Measurements from ENCODE around the gene VSIG4. TPM values are rescaled to one million over a fixed set of nuclear protein-coding genes. Genes with fewer than 3 reads are reported as not detected.

The VSIG4 gene
- polyA plus RNA-seq, 4 donors = 3.6 to 6.4 (median 5.9) TPM

DNA sequence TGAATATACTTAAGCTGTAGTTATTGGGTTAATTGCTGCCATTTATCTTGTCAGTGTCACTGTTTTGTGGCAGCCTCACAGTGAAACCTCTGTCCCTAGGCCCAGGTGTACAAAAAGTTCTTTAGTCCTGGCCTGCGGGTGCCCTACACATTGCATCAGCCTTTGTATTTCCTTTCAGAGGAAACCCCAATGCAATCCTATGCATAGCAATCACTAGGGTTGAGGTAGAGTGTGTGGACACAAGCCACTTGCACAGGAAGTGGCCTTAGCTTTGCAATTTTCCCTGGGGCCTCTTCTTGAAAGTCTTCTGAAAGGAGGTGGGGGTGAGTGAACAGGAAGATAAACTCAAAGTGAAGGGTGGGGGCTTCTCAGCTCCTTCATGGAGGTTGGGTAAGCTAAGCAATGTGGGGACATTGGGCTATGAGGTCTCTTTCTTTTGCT lies 27.8 kb downstream of the VSIG4 start:
- DNase-seq (ENCODE audit: low read depth in 4 of 4, low spot score in 2 of 4) = no peak

- no peak for DNase-seq (ENCODE audit: low read depth in 4 of 4, low spot score in 2 of 4)
Observed at GRCh38 chrX:66009231-66009845, 30.5 kb downstream of the VSIG4 start.

- no peak for DNase-seq (ENCODE audit: low read depth in 4 of 4, low spot score in 2 of 4)
Observed at GRCh38 chrX:66008328-66008970, 31.4 kb downstream of the VSIG4 start.

- no peak for DNase-seq (ENCODE audit: low read depth in 4 of 4, low spot score in 2 of 4)
Observed at GRCh38 chrX:66007851-66008250, 32.0 kb downstream of the VSIG4 start.

- DNase-seq (ENCODE audit: low read depth in 4 of 4, low spot score in 2 of 4) = no peak
Observed at GRCh38 chrX:66005830-66006449, 33.9 kb downstream of the VSIG4 start.

DNA sequence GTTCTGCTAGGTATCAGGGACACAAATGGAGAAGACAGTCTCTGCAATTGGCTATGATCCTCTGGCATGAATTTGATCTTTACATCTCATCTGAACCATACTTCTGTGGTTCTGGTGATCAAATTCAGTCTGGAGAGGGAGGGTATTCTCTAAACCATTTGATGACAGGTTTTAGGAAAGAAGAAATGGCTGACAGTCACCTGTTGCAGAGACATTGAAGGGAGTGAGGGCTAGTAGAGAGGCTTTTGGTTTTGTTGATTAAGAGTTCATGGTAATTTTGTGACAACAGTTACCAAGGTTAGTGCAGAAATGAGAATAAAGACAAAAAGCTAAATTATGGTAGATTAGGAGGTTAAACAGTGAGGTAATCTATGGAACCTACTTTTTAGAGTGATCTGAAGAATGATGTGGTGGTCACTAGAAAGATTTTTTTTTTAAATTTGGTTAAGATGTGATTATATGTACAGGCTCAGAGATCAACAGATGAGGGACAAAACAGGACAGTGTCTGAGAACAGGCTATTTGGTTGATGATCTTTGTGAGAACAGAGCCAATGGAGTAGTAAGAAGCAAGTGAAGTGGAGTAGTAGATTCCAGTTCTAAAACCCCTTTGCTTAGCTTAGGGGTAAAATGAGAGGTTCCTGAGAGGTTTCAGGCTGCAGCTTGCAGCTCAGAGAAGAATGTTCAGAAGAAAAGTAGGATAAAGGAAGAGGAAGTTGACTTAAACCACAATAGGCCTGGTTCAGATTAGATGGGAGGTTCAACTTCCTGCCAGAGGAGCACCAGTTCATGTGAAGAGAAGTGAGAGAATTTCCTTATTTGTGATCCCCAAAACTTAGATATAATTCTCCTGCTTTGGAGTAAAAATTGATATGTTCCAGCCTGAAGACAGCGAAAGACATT lies 34.7 kb downstream of the VSIG4 start:
- DNase-seq (ENCODE audit: low read depth in 4 of 4, low spot score in 2 of 4) = no peak

GRCh38 chrX:66002824-66003680 lies 36.8 kb downstream of the VSIG4 start:
- no peak for DNase-seq (ENCODE audit: low read depth in 4 of 4, low spot score in 2 of 4)

DNA sequence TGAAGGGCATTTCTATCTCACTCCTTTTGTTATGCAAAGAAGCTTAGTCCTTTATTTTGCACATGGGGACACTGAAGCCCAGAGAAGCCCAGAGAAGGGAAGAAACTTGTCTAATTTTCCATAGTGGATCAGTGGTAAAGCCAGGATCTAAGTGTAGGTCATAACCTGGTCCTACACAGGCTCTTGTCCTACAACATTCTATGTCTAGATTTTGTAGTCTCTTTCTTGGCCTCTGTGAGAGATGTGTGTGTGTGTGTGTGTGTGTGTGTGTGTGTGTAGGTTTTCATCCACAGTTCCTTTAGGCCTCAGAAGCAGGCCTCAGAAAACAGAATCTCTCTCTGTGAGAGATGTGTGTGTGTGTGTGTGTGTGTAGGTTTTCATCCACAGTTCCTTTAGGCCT lies 38.3 kb downstream of the VSIG4 start:
- DNase-seq (ENCODE audit: low read depth in 4 of 4, low spot score in 2 of 4) = no peak

- no peak for DNase-seq (ENCODE audit: low read depth in 4 of 4, low spot score in 2 of 4)
Observed at GRCh38 chrX:66000628-66001272, 39.1 kb downstream of the VSIG4 start.

DNA sequence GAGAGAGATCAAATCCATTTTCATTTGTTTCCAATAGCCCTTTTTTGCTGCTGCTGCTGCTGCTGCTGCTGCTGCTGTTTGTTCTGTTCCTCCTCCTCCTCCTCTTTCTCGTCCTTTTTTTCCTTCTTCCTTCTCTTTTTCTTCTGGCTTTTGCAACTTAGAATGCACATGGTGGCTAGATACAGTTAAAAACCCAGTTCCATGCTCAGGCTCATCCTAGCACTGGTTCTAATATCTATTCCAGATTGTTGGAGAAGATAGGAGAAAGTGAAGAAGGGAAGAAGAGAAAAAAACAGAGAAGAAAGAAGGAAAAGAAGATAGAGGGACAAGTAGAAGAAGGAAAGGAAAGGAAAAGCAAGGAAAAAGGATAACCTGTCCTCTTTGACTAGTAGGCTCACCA lies 39.7 kb downstream of the VSIG4 start:
- no peak for DNase-seq (ENCODE audit: low read depth in 4 of 4, low spot score in 2 of 4)

DNA sequence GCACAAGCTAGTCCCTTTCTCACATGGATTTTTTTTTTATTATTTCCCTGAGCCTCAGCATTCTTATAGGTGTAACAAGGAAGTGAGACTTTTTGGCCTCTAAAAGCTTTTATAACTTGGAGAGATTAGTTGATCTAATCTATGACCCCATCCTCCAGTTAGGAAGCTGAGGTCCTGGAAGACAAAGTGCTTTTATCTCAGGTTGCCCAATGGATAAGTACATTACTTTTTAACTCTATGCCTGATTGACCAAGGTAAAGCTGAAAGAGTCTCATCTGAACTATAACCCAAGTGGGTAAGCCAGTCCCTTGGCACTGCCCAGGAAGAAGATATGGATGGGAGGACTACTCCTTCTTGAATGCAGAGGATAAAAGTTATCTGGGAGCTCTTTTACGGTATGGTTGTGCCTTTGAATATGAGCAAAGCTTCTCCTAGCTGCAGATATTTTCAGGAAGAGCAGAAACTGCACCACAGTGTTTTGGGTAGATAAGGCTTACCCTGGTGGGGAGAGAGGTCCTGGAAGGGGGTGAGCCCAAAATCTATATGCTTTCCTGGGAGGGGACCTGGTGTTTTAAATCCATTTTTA lies 40.2 kb downstream of the VSIG4 start:
- DNase-seq (ENCODE audit: low read depth in 4 of 4, low spot score in 2 of 4) = no peak

GRCh38 chrX:65999029-65999562 lies 40.8 kb downstream of the VSIG4 start:
- DNase-seq (ENCODE audit: low read depth in 4 of 4, low spot score in 2 of 4) = no peak

DNA sequence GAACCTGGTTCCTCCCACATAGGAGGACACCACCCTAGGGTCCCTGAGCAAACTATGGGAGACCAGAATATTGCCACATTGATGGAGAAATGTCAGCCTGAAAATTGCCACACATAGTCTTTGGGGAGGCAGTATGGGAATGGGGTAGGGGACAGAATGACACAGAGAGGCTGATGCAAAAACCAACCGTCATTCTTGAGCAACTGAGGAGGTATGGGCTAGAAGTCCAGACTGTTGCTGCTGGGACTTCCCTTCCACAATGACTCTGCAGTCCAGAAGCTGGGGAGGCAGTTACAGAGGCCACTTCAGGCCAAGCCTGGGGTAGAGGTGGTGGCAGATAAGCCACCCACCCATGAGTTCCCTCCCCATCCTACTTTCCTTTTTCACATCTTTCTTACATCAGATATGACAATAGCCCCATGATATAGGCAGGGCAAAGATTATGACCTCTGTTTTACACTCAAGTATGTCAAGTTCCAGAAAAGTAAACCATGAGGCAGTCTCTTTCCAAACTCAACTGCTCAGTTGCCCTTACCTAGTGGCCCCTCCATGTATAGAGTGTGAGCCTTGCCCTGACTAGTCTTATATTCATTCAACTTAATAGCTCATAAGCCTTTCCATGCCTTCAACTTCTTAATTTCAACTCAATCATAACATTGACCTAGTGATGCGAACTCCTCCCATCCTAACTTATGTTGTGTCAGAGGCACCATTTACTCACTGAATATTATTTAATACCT lies 41.7 kb downstream of the VSIG4 start:
- DNase-seq (ENCODE audit: low read depth in 4 of 4, low spot score in 2 of 4) = no peak

GRCh38 chrX:65994519-65995506 lies 45.1 kb downstream of the VSIG4 start:
- no peak for DNase-seq (ENCODE audit: low read depth in 4 of 4, low spot score in 2 of 4)

GRCh38 chrX:65993915-65994460 lies 45.9 kb downstream of the VSIG4 start:
- DNase-seq (ENCODE audit: low read depth in 4 of 4, low spot score in 2 of 4) = no peak

- no peak for DNase-seq (ENCODE audit: low read depth in 4 of 4, low spot score in 2 of 4)
Observed at GRCh38 chrX:65993332-65993731, 46.5 kb downstream of the VSIG4 start.

DNA sequence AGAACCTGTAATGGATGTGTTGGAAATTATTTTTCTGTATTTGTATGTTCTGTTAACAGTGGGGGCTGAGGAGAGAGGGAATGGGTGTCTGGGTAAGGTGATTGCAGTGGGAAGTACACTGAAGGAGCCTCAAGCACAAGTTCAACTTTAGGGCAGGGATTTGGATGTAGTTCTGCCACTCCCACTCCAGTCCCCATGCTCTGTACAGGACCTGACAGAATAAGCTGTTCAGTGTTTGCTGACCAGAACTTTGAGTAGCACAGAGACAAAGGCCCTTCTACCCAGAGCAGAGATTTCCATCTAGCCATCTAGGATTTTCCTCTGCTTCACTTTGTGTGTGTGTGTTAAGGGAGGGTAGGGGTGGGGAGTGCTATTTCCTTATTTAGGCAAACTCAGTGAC lies 49.2 kb downstream of the VSIG4 start:
- DNase-seq (ENCODE audit: low read depth in 4 of 4, low spot score in 2 of 4) = no peak

Data from left renal cortex interstitium (tissue), 4 donors.